Stomach (tissue), 4 donors: ENCODE data around the gene TRIO.

Experiments used
- CTCF ChIP-seq, 7 experiments: fragments of 450-650 bp in 4 of 7; fragments of 200-600 bp in 3 of 7; sonication (generic) in 3 of 7; IDR thresholded peaks; one replicate each; pipeline ENCODE4 v1.5.1; 2016 to 2019; ENCODE audit warnings: antibody characterized with exemption in 7 of 7, control low read depth in 2 of 7, mild to moderate bottlenecking in 1 of 7
- POLR2A ChIP-seq, 4 donors: fragments of 450-650 bp; IDR thresholded peaks; one replicate each; pipeline ENCODE4 v1.6.1; 2016; ENCODE audit warnings: antibody characterized with exemption in 4 of 4, control low read depth in 2 of 4, mild to moderate bottlenecking in 1 of 4, moderate library complexity in 1 of 4

GRCh38 chr5:14218897-14219573, 75.9 kb downstream of the TRIO start:
- TF ChIP-seq POLR2A (IDR thresholded peaks at IDR 0.05): no peak
- TF ChIP-seq CTCF (IDR thresholded peaks at IDR 0.05): no peak
